GM12872 (cell line): ENCODE results near the gene CRACR2A.

Experiments
- CTCF ChIP-seq: IDR thresholded peaks from 3 replicates; pipeline ENCODE4 v1.5.1; 2011; ENCODE audit warnings: low read depth, mild to moderate bottlenecking, low read length, moderate library complexity; ENCODE audit not compliant: insufficient read depth

CRACR2A gene

GRCh38 chr12:3700861-3701260, 52.0 kb downstream of the CRACR2A start:
- no peak for TF ChIP-seq CTCF

GRCh38 chr12:3698218-3698974, 54.5 kb downstream of the CRACR2A start:
- no peak for TF ChIP-seq CTCF

- no peak for TF ChIP-seq CTCF
These were observed 55.5 kb downstream of the CRACR2A start for GRCh38 chr12:3697311-3697870.

- no peak for TF ChIP-seq CTCF
These were observed 58.2 kb downstream of the CRACR2A start for GRCh38 chr12:3694673-3695072.

- no peak for TF ChIP-seq CTCF
These were observed 60.1 kb downstream of the CRACR2A start for GRCh38 chr12:3692616-3693365.

DNA sequence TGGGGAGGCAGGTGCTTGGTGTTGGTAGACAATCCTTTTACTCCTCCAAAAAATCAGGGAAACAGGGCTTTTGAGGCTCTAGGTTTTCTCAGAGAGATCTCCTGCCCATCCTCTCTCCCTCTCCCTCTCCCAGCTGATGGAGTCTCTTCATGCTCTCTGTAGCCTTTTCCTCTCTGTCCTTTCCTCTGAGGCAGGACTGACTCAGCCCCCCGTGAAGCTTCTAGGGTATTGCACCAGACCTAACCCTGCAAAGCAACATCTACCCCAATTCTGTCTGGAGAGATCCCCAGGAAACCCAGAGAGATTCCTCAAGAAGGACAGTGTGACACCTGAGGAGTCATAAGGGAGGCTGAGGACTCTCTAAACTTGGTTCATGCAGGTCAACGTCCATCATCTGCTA, 66.4 kb downstream of the CRACR2A start:
- no peak for TF ChIP-seq CTCF

GRCh38 chr12:3685830-3686229, 67.1 kb downstream of the CRACR2A start:
- TF ChIP-seq CTCF: no peak
